ENCODE measurements around the gene UGT1A10.

DNA sequence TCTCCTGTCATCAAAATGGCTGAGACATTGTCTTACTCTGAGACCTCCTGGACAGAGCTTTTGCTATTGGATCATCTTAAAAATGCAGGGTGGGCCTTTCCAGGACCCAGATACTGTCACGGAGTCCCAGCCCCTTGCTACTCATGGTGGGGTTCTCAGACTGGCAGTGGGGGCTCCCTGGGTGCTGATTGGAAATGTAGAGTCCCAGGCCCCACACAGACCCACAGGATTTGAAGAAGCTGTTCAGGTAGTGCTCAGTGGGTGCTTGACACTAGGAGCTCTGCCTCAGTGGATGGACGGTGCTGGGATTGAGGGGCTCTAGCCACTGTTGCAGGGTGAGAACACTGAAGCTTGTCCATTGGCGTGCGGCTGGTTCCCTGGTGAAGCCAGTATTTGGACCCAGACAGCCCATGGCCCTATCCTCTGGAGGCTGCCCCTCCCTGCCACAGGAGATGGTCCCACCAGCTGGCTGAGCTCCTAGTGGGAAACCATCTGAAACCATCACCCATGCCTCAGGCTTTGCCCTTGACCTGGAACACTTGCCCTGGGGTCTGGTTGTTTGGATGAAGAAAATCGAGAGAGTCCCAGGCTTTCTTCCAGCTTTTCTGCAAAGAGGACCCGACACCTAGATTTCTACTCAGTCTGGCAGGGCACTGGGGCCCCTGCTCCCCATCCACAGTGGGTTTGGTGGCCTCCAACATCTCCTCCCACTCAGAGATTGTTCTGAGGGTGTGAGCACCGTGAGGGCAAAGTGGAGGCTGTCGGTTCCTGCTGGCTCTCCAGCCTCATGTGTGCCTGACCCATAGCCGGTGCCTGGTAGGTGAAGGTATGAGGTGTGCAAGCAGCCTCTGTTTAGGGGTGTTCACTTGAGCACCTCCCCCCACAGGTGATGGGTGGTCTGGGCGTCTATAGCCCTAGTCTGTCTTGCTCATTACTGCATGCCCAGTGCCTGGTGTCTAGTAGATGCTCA, 172.0 kb downstream of the UGT1A10 start:
- TF ChIP-seq, protein P1, sequence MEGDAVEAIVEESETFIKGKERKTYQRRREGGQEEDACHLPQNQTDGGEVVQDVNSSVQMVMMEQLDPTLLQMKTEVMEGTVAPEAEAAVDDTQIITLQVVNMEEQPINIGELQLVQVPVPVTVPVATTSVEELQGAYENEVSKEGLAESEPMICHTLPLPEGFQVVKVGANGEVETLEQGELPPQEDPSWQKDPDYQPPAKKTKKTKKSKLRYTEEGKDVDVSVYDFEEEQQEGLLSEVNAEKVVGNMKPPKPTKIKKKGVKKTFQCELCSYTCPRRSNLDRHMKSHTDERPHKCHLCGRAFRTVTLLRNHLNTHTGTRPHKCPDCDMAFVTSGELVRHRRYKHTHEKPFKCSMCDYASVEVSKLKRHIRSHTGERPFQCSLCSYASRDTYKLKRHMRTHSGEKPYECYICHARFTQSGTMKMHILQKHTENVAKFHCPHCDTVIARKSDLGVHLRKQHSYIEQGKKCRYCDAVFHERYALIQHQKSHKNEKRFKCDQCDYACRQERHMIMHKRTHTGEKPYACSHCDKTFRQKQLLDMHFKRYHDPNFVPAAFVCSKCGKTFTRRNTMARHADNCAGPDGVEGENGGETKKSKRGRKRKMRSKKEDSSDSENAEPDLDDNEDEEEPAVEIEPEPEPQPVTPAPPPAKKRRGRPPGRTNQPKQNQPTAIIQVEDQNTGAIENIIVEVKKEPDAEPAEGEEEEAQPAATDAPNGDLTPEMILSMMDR (IDR thresholded peaks at IDR 0.05; ENCODE audit: borderline replicate concordance, extremely low read depth, low read length, poor library complexity, severe bottlenecking) = no peak
- TF ChIP-seq EZH2 (IDR thresholded peaks at IDR 0.05; ENCODE audit: borderline replicate concordance, low read depth, low read length, severe bottlenecking) = no peak
